ENCODE data around the gene DLGAP4.
A peak's percentile ranks its signal among the peaks of the same experiment; 100 is the strongest.

The DLGAP4 gene

GRCh38 chr20:36408219-36408618 is 102.1 kb downstream of the DLGAP4 start:
- DNase-seq (ENCODE audit: low read depth) = no peak

GRCh38 chr20:36411861-36412454 is 105.8 kb downstream of the DLGAP4 start:
- DNase-seq (ENCODE audit: low read depth) = no peak

GRCh38 chr20:36415475-36416002 is 109.4 kb downstream of the DLGAP4 start:
- DNase-seq (ENCODE audit: low read depth) = no peak

DNA sequence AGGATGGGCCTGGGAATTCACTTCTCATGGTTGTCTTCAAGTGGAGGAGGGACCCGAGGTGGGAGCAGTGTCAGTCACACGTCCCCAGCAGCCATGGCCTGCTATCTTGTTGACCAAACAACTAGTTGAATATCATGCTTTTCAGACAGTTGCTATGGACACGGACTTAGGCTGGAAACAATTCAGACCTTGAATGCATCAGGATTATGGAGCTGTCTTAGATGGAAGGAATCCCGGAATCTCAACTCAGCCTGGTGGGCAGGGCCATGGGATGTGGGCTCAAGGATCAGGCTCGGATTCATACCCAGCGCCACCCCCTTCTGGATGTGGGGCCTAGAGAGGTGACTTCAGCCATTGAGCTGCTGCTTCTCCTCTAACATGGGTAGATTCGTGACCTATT is 112.6 kb downstream of the DLGAP4 start:
- no peak for DNase-seq (ENCODE audit: low read depth)

DNA sequence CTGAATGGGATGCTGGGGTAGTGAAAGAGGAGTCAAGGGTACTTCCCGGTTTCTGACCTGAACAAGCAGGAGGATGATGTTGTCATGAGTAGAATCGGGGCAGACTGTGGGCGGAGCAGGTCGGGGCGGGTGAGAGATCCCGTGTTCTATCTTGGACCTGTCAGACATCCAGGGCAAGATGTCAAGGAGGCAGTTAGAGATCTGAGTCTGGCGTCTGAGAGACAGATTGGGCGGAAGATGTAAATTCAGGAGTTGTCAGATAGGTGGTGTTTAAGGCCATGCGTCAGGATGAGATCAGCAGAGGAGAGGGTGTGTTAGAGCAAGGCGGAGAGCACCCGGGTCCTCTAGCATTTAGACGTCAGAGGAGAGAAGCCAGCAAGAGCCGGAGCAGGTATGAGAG is 115.5 kb downstream of the DLGAP4 start:
- no peak for DNase-seq (ENCODE audit: low read depth)

DNA sequence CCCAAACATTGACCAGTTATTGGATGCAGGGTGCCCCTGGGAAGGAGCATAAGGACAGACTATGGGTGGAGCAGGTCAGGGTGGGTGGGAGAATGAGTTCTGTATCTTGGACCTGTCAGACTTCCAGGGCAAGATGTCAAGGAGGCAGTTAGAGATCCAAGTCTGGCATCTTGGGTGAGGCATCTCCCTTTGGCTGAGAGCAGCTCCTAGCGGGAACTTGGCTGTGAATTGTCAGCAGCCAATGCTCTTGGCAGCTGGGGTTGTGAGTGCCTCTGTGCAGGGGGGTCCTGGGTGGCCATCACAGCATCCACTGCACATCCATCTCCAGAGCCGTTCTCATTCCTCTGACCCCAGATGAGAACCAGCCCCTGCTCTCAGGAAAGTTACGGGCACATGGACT is 118.2 kb downstream of the DLGAP4 start:
- no peak for DNase-seq (ENCODE audit: low read depth)

DNA sequence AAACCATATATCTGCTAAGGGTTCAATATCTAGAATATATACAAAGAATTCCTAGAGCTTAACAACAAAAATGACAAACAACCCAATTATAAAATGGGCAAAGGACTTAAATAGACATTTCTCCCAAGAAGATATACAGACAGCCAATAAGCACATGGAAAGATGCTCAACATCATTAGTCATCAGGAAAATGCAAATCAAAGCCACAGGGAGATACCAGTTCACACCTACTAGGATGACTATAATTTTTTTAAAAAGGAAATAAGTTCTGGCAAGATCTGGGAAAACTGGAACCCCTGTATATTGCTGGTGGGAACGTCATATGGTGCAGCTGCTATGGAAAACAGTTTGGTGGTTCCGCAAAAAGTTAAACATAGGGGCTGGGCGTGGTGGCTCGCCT is 119.0 kb downstream of the DLGAP4 start:
- no peak for DNase-seq (ENCODE audit: low read depth)

DNA sequence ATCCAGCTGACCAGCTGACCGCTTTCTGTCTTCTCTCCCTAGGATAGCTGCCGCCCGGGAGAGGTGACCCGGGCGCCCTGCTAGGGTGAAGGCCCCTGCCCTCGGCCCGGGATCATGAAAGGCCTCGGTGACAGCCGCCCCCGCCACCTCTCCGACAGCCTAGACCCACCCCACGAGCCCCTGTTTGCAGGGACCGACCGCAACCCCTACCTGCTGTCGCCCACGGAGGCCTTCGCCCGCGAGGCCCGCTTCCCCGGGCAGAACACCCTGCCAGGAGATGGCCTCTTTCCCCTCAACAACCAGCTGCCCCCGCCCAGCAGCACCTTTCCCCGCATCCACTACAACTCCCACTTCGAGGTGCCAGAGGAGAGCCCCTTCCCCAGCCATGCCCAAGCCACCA is 125.5 kb downstream of the DLGAP4 start:
- DNase-seq (ENCODE audit: low read depth) = no peak

- no peak for DNase-seq (ENCODE audit: low read depth)
Observed at GRCh38 chr20:36432096-36432495, 126.0 kb downstream of the DLGAP4 start.

DNA sequence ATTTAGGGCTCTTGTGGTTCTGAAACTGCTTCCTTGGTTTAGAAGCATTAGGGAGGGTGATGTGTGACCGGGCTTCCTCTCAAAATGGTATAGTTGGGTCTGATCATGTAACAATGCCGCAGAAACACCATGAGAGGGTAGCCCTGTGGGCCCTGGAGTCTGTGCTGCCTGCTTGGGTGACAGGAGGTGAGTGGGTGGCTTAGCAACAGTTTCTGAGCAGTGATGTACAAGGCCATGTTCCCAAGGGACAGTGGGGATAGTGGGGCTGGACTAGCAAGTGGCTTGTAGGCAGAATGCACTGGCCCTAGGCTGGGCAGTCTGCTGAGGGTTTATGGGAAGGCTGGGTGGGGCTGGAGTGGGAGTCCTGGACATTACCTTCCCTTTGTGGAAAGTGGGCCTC is 128.2 kb downstream of the DLGAP4 start:
- no peak for DNase-seq (ENCODE audit: low read depth)

DNA sequence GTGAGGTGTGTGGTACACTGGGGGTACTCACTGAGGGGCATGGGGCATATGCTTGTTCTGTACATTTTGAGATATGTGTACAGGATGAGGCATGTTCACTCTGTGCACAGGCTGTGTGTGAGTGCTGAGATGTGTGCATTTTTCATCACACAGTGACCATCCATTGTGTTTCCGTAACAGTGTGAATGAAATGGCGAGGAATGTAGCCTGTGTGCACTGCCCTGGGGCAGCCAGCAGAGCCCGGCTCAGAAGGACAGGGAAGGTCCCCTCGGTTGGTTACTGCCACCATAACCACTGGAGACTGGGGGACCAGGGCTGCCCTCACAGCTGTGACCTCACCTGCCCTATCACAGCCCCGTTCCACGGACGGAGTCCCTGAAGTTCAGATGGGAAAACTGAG is 129.0 kb downstream of the DLGAP4 start:
- DNase-seq (ENCODE audit: low read depth) = no peak

GRCh38 chr20:36435592-36436541 is 129.7 kb downstream of the DLGAP4 start:
- peak; percentile 74 for DNase-seq (ENCODE audit: low read depth)

DNA sequence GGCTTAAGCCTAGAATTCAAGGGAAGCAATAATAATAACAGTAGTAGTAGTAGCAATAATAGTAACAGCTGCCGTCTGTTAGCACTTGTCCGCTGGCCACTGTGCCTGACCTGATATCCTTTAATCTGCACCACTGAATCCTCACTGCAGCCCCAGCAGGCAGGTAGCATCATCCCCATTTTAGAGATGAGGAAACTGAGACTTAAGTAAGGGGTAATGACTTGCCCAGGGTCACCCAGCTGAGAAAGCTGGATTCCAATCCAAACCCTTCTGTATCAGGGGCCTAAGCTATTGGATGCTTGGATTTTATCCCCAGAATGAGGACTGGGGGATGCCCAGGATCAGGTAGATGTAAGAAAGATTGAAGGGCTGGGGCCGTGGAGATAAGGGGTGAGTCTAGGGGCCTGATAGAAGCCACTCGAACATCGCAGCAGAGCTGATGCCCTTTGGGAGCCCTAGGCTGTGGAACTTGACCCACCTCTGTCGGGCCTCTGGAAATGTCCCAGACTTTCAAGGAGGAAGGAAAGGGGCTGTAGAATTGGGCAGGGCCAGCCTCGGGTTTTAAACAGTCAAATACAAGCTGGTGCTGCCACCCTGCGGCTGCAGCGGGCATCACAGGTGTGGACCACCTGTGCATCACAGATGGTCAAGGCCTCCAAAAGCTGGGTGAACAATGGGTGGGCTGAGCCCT is 133.0 kb downstream of the DLGAP4 start:
- DNase-seq (ENCODE audit: low read depth) = peak; percentile 16

GRCh38 chr20:36439731-36440072 is 133.6 kb downstream of the DLGAP4 start:
- DNase-seq (ENCODE audit: low read depth) = no peak

DNA sequence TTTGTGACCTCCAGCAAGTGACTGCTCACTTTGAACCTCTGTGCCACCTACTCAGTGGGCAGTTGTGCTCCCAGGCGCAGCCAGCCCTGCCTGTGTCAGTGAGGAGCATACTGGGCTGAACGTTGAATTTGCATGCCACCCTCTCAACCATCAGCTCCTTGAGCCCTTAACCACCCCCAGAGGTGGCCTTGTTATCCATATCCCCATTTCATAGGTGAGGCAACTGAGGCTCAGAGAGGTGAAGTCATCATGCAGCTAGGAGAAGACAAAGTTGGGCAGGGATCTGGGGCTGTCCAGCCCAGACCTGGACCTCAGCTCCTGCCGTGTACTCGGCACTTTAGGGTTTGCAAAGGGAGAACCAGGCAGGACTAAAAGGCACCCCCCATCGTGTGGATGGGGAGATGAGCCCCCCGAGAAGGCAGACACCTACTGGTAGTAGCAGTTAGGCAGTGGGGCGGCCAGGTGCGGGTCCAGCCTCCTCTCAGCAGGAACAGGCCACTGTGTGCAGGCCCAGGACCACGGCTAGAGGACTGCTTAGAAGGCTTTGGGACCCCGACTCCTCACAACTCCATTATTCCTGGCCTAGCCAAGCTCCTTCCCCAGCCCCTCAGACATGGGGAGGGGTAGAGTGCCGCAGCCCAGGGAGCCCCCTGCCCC is 134.4 kb downstream of the DLGAP4 start:
- DNase-seq (ENCODE audit: low read depth) = no peak

- no peak for DNase-seq (ENCODE audit: low read depth)
Observed at GRCh38 chr20:36441027-36441414, 134.9 kb downstream of the DLGAP4 start.

DNA sequence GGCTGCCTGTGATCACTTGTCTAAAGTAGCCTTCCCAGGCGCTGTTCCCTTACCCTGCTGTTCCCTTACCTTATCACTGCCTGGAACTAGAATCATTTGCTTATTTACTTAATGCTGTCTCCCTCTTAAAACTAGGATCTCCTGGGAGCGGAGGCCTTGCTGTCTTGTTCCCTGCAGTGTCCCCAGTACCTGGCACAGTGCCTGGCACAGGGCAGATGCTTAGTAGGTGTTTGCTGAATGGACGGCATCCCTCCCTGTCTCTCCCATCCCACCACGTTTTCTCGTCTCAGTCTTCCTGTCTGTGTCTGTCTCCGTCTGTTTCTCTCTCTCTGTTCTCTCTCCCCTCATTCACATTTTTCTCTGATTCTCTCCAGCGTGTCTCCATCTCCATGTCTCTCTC is 135.3 kb downstream of the DLGAP4 start:
- no peak for DNase-seq (ENCODE audit: low read depth)

GRCh38 chr20:36445847-36446246 is 139.7 kb downstream of the DLGAP4 start:
- DNase-seq (ENCODE audit: low read depth) = no peak

- DNase-seq (ENCODE audit: low read depth) = no peak
Observed at GRCh38 chr20:36446557-36446956, 140.4 kb downstream of the DLGAP4 start.

DNA sequence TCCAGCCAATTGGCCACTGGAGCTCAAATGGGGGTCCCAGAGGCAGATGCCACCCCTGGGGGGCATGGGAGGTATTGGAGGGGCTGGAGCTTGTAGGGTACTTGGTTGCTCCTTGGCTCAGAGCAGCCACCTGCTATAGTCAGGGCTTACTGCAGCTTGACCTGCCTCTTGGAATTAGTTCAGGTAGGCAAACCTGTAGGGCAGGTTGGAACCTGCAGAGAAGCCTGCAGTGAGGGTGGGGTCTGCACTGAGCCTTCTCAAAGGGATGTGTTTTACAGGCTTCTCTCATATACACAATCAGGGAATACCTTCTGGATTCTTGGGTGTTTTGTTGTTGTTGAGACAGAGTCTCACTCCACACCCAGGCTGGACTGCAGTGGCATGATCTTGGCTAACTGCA is 141.0 kb downstream of the DLGAP4 start:
- no peak for DNase-seq (ENCODE audit: low read depth)

- no peak for DNase-seq (ENCODE audit: low read depth)
Observed at GRCh38 chr20:36449663-36450062, 143.5 kb downstream of the DLGAP4 start.

- no peak for DNase-seq (ENCODE audit: low read depth)
Observed at GRCh38 chr20:36454332-36454697, 148.2 kb downstream of the DLGAP4 start.
